Skin epidermis (tissue), 12 donors: Measurements from ENCODE around the gene TMEM74B.
A peak's percentile ranks its signal among the peaks of the same experiment; 100 is the strongest.

Experiments
- H3K27ac ChIP-seq, 21 experiments: fragments of 200-600 bp; sonication (generic) in 11 of 21; one replicate each; pipeline ENCODE4 v1.5.0; 2020; ENCODE audit warnings: mild to moderate bottlenecking in 3 of 21, inconsistent platforms in 2 of 21, moderate library complexity in 2 of 21
- H3K4me3 ChIP-seq, 7 experiments: fragments of 200-600 bp; sonication (generic) in 2 of 7; one replicate each; pipeline ENCODE4 v1.5.0; 2020; ENCODE audit warnings: inconsistent platforms in 2 of 7, mild to moderate bottlenecking in 2 of 7, moderate library complexity in 1 of 7

Gene TMEM74B

DNA sequence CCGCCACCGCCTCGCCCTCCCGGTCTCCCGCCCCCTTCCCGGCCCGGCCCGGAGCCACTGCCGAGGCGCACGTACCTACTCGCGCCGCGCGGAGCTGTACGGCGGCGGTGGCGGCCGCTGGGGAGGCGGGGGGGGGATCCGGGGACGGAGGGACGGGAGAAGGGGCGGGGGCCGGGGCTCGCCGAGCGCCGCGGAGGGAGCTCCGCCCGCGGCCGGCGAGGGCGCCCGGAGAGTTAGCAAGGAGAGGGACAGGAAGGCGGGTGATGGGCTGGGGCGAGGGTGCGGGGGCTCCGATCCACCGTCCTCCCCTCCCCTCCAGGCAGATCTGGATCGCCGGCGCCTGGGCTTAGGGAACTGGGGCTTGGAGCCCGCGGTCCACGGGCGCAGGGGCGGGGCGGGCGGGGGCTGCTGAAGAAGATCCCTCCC, 548 bp upstream of the TMEM74B start:
- Histone ChIP-seq H3K27ac (peak overlapping the region in 6 of 21 experiments; percentile 1 to 71 (median 44)), H3K4me3 (peak overlapping the region; percentile 36 to 60 (median 43))

DNA sequence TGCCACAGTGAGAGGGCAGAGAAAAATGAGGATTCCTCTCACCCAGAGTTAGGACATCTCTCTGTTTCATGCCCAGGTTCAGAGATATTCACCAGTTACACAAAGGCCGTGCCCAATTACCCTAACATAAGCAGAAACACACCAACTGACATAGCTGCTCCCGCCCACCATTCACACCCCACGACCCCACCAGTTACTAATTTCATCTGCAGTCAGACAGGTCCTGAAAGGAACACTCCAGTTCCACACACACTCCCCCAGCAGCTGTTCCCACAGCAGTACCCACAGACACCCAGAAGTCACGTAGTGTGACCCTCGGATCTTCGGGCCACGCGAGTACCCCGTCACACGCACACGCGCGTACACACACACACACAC, 532 bp downstream of the TMEM74B start:
- Histone ChIP-seq H3K27ac (no peak overlapping the region), H3K4me3 (peak overlapping the region in 2 of 7 experiments; percentile 38 to 60)

DNA sequence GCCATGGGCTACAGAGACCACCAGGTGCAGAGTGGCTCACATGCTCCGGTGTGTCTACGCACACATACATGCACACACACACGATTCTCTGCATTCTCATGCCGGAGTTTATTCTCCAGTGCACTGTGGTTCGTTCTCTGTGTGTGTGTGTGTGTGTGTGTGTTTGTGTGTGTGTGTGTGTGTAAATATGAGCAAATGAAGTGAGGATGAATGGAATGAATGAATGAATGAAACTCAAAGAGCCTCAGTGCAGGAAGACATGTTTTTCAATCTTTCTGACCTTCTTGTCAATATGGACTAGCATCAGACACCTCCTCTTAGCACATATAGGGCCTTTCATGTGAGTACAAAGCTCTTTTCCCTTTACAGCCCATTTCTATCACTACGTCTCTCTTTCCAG, 1.6 kb downstream of the TMEM74B start:
- Histone ChIP-seq H3K27ac (no peak overlapping the region), H3K4me3 (no peak overlapping the region)

DNA sequence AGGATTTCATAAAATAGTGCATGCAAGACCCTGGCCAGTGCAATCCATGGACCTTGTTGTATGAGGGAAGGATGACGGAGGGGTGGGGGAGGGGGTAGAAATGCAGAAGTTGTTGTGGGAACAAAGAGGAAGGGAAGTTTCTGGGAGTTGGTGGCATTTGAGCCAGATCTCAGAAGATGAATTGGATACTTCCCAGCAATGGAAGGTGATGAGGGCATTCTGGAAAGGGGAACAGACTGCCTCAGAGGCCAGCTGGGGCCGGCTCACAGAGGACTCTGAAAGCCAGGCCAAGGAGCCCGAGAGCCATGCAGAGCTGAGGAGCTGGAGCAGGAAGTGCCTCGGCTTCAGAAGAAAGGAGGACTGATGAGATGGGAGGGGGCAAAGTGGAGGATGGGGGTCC, 2.7 kb downstream of the TMEM74B start:
- Histone ChIP-seq H3K27ac (no peak overlapping the region), H3K4me3 (no peak overlapping the region)

DNA sequence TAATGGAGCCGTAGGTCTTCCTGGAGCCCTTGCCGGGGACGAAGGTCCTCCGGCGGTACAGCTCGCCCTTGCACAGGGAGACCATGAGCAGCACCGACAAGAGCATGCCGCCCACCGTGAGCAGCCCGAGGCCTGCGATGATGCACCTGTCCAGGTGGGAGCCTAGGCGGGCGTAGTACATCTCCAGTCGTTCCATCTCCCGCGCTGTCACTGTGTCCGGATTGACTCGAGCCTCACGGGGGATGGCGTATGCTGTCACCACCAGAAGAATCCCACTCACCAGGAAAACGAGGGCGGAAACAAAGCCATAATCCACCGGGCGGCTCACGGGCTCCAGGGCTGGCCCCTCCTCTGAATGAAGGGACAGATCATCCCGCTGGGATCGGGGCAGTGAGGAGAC, 3.8 kb downstream of the TMEM74B start:
- H3K27ac ChIP-seq: no peak overlapping the region
- no peak overlapping the region for H3K4me3 ChIP-seq

DNA sequence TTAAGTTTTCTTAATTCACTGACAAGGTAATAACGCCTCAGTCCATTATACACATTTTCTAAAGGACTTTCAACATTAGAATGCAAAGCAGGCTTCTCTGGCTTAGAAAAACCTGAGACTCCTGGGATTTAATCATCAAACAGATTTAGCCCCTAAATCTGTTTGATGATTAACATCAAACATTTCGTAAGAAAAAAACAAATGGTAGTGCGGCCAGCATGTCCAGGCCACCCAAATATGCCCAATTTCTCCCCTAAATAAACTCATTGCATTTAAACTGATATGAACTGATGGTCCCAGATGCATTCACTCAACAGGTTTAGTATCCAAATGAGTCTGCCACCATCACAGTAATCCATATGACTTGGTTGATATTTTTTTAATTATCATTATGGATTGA, 6.2 kb downstream of the TMEM74B start:
- H3K4me3 ChIP-seq: no peak overlapping the region
- H3K27ac ChIP-seq: no peak overlapping the region

DNA sequence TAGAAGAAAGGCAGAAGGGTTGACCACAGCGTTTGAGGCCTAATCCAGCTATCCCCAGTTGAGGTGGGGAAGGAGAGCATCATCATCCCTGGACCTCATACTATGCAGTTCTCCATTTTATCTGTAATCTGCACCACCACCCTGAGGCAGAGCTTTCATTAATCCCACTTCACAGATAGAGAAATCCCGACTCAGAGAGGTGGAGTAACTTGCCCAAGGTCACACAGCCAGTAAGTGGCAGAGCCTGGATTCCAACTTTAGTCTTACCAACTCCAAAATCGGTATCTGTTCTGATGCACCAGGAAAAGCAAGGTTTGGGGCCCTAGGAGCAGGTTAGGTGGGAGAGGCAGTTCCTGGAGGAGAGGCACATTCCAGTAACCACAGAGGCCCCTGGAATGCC, 6.7 kb downstream of the TMEM74B start:
- Histone ChIP-seq H3K4me3 (no peak overlapping the region), H3K27ac (no peak overlapping the region)

DNA sequence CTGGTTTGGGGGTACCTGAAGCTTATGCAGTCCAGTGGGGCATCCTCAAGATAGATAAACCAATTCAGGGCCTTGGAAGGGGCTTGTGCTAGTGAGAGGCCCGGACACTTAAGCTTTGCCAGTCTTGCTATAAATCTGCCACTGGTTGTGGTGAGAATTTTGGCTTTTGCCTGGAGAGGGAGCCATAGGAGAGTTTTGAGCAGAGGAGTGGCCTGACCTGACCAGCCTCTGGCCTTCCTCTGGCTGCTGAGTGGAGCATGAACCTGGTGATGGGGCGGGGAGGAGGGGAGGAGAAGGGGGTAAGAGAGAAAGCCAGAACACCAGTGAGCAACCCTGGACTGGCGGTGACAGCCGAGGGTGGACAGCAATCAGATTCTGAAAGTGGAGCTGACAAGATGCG, 7.1 kb downstream of the TMEM74B start:
- Histone ChIP-seq H3K27ac (no peak overlapping the region), H3K4me3 (no peak overlapping the region)

DNA sequence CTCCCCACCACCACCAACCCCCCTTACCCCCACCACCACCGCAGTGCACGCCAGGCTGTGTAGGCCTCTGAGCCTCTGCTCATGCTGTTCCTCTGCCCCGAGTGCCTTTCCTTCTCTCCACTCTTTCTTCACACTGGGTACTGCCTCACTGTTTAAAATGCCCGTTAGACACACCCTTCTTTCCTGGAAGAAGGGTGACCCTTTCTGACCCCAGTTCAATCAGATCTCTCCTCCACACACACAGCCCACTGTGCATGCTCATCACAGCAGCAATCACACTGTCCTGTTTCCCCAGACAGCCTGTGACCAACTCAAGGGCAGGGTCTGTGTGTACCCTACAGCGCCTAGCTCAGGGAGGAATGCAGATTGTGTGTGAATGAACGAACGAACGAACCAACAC, 10.0 kb downstream of the TMEM74B start:
- no peak overlapping the region for H3K27ac ChIP-seq
- H3K4me3 ChIP-seq: no peak overlapping the region

DNA sequence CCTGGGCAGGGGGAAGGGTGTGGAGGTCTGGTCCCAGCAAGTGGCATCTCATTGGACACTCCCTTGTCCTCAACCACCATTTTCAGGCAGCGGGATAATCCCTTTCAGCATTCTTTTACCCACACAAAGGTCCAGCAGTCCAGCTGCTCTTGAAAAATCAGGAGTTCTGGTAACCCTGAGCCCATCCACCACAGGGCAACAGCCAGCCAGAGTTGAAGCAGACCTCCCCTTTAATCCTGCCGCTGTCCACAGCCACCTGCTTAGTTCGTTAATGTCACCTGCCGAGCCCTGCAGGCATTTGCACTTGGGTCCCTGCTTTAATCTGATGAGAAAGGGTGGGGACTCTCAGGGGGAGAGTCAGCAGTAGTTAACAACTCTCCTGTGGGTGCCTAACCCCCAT, 11.1 kb downstream of the TMEM74B start:
- H3K27ac ChIP-seq: no peak overlapping the region
- H3K4me3 ChIP-seq: no peak overlapping the region

DNA sequence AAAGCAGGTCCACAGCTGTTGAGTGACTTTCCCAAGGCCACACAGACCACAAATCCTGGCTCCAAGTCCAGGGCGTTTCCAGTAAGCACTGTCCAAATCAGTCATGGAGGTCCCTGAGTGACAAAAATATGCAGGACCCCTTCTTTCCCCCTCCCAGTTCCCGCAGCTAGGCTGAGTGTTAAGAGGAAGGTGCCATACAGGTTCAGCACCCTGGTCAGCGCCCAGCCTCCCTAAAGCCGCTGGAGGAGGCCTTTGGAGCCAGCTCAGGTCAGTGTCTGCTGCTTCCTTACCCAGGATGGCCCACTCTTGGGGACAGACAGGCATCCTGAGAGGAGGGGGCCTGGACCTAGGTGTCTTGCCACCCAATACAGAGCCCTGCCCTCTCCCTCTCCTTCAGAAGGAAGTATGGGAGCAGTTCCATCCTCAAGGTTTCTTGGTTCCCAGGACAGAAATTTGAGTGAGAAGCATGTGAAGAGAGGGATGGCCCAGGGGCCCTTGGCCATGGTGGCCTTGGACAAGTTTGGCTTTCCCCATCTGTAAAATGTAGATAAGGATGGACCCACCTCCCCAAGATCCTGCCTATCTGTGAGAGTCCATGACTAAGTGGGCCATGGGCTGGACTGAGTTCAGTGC, 13.2 kb downstream of the TMEM74B start:
- no peak overlapping the region for H3K27ac ChIP-seq
- no peak overlapping the region for H3K4me3 ChIP-seq

DNA sequence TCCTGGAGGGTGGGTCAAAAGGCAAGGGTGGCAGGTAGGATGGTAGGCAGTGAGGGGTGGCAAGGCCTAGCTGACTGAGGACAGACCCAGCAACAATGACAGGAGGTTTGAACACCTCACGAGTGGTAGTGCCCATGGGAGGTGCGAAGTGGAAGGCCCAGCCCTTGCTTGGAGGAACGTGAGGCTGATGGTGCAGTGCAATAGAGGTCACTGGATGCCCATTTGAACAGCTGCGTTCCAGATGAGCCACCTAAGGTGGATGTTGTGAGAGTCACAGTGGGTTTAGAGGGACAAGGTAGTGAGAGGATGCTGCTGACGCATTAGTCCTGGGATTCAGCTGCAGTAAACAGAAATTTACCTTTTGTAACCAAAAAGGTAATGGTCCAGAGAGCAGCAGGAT, 15.6 kb downstream of the TMEM74B start:
- Histone ChIP-seq H3K4me3 (no peak overlapping the region), H3K27ac (no peak overlapping the region)

DNA sequence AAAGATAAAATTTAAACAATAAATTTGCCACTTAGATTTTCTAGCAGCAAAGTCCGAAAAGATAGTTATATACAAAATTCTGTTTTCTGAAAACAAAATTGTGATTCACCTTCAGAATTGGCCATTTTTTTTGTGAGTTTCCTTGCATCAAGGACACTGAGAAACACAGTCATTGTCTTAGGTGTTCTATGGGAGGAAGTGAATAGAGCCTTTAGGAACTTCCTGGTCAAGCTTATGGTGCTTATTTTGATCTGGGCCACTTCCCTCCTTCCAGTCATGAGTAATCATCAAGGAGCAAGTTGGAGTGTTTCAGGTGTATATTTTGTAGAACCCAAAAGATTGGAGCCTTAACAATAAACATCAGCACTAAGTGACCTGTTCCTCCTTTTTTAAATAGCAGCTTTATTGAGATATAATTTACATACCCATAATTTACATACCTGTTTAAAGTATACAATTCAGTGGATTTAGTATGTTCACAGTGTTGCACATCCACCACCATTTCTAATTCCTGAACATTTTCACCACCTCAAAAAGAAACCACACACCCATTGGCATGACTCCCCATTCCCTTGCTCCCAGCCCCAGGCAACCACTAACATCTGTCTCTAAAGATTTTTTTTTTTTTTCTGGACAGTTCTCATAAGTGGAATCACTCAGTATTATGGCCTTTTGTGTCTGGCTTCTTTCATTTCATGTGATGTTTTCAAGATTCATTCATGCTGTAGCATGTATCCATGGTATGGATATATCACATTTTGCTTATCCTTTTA, 17.6 kb downstream of the TMEM74B start:
- Histone ChIP-seq H3K27ac (no peak overlapping the region), H3K4me3 (no peak overlapping the region)

DNA sequence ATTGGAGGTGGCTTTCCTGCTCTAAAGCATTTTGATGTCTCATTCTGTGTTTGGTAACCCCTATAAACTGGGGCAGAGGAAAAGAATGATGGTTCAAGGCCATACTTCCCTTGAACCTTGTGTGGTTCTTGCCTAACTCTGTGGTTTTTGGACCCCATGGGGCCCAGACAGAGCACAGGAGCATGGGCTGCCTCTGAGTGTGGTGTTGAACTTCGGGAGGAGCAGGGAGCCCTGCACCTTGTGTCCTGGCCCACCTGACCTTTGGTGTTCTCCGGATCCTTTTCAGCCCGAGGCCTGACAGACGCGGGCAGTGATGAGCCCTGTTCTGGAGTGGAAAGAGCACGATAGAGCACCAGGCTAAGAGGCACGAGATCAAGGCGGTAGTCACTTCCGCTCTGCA, 18.8 kb downstream of the TMEM74B start:
- H3K4me3 ChIP-seq: no peak overlapping the region
- no peak overlapping the region for H3K27ac ChIP-seq

DNA sequence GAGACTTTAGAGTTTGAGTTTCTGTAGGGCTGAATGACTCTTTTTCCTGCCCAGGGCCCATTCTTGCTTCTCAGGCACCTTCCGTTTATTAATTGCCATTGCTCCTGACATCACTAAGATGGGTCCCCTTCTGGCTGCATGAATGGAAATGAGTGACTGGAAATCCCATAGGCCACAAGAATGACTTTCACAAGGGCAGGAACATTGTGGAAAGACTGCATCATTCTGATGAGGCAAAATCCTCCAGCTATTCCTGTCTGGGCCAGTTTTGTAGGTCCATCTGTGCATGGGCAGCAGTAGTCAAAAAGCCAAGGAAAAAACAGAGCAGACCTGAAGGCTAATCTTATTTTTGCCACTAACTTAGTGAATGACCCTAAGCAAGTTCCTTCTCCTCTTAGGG, 19.3 kb downstream of the TMEM74B start:
- no peak overlapping the region for H3K27ac ChIP-seq
- no peak overlapping the region for H3K4me3 ChIP-seq

DNA sequence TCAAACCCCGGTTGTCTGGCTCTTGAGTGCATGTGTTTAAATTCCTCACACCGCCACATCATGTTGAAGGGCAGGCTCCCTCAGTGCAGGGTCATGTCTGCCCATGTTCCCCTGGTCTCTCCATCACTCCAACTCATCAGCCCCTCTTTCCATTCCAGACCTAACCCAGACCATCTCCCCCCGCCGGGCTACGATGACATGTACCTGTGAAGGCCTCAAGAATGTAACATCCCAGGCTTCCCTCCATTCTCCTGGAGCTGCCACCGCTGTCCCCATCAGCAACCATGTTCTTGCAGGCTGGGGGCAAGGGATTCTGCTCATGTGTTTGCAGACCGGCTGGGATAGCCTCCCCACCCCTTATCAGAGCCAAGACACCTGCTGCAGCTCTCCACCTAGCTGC, 19.9 kb downstream of the TMEM74B start:
- Histone ChIP-seq H3K4me3 (no peak overlapping the region), H3K27ac (no peak overlapping the region)

DNA sequence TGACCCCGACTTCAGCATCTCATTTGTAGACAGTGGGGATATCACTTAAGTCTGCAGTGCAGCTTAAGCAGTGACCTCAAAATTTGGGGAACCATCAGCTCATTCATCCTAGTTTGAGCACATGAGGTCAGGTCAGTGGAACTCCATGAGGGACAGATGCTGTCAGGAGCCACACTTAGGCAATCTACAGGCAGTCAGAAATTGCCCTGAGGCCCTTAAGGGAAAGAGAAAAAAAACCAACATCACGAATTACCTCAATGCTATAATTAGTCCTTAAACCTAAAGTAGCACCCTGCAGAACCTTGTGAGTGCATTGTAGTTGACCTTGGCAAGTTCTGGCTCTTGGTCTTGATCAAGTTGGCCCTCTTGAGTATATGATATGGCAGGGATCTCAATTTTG, 21.1 kb downstream of the TMEM74B start:
- H3K27ac ChIP-seq: no peak overlapping the region

DNA sequence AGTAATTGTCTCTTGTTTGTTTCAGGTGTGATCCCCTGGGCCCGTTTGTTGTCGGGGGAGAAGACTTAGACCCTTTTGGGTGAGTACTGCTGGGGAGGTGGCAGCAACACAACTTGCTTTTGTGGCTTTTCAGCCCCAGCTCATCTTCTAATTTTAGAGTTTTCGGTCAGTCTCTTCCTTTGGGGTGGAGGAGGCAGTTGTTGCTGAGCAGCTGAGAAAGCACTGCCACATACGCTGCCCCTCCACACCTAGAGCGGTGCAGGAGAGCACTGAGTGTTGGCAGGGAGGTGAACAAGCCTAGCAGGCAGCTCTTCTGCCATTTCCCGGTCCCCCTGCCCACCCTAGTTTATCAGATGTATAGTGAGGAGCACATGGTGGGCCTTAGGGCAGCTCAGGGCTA, 21.7 kb downstream of the TMEM74B start:
- H3K27ac ChIP-seq: no peak overlapping the region

More for the DNA sequence above, 21.1 kb downstream of the TMEM74B start:
- H3K4me3 ChIP-seq: no peak overlapping the region

DNA sequence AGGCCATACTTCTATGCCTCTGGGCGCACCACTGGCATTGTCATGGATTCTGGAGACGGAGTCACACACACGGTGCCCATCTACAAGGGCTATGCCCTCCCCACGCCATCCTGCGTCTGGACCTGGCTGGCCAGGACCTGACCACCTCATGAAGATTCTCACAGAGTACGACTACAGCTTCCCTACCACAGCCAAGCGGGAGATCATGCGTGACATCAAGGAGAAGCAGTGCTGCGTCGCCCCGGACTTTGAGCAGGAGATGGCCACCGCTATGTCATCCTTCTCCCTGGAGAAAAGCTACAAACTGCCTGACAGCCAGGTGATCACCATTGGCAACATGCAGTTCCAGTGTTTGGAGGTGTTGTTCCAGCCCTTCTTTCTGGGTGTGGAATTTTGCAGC, 23.8 kb downstream of the TMEM74B start:
- Histone ChIP-seq H3K27ac (no peak overlapping the region), H3K4me3 (no peak overlapping the region)

More for the DNA sequence above, 21.7 kb downstream of the TMEM74B start:
- no peak overlapping the region for H3K4me3 ChIP-seq

DNA sequence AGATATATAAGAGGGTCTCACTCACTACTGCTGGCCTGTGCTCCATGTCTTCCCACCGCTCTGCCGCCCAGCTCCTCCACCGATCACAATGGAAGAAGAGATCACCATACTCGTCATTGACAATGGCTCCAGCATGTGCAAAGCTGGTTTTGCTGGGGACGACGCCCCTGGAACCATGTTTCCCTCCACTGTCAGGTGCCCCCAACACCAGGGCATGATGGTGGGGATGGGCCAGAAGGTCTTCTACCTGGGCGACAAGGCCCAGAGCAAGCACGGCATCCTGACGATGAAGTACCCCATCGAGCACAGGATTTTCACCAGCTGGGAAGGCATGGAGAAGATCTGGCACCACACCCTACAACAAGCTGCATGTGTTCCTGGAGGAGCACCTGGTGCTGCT, 24.3 kb downstream of the TMEM74B start:
- no peak overlapping the region for H3K27ac ChIP-seq
- H3K4me3 ChIP-seq: no peak overlapping the region

DNA sequence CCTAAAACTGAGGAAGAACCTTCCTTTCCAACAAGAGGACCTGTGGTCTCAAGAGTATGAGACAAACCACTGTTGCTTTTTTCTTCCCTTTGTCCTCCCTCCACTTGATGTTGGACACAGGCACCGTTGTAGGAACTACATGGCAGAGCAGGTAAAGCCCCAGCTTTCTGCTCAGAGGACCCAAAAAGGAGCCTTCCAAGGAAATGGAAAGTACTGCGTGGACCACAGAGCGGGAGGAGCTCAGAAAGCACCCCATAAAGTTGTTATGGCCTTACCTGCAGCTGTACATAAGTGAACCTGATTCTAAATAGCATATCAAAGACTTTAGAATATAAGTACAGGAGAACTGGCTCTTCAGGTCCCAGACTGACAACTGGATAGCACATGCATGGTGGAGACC, 29.4 kb downstream of the TMEM74B start:
- Histone ChIP-seq H3K27ac (no peak overlapping the region), H3K4me3 (no peak overlapping the region)

DNA sequence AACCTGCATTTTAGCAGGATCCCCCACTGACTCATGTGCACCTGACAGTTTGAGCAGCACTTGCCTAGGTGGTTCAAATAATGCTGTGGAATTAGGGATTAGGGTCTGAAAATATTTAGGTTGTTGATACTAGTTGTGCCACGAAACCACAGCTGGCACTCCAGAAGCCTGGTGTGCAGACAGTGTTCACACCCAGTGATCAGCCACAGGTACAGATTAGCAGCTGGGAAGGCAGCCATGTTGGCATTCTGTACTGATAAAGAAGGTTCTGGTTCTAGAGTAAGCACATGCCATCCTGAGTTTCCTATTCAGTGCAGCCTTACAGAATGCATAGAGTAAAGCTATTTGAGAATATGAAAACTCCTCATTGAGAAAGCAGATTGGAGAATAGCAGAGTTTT, 30.1 kb downstream of the TMEM74B start:
- no peak overlapping the region for H3K27ac ChIP-seq
- no peak overlapping the region for H3K4me3 ChIP-seq
